SK-N-SH (cell line): ENCODE results near the gene CD300H. TPM values are rescaled to one million over a fixed set of nuclear protein-coding genes. Genes with fewer than 3 reads are reported as not detected.

ENCODE experiments used
- CTCF ChIA-PET: fragments of 300-600, 350-600 bp; formaldehyde crosslinking; extraction: SDS; loops from one replicate; lab custom pipeline; 2021; lab: Yijun Ruan, JAX
- POLR2A ChIA-PET: fragments of 350-600 bp; sonication (Branson Sonifier 250); formaldehyde crosslinking; extraction: SDS; loops from one replicate; lab custom pipeline; 2020; ENCODE audit warnings: antibody characterized with exemption, inconsistent platforms; lab: Yijun Ruan, JAX
- DNase-seq: peaks from one replicate; pipeline ENCODE4 v3.0.0; 2012
- H2AFZ ChIP-seq: fragments of 200-600 bp; sonication (generic); 2 replicates; pipeline ENCODE4 v1.8.1; 2016; ENCODE audit warnings: antibody characterized with exemption, mild to moderate bottlenecking, low read depth
- H3F3A ChIP-seq: fragments of 200-600 bp; sonication (generic); replicated peaks from 2 replicates; pipeline ENCODE3; 2016; ENCODE audit warnings: antibody characterized with exemption, mild to moderate bottlenecking; ENCODE audit not compliant: insufficient read depth
- H3K27ac ChIP-seq, 2 experiments: fragments of 200-500 bp in 1 of 2; fragments of 200-600 bp in 1 of 2; sonication (Bioruptor generic) in 1 of 2; sonication (generic), shearing (Covaris generic) in 1 of 2; 2 replicates each; pipeline versions ENCODE4 v1.5.1 to v1.6.1; 2014 to 2016; ENCODE audit warnings: low read depth in 2 of 2, inconsistent platforms in 1 of 2, low read length in 1 of 2, mild to moderate bottlenecking in 1 of 2, mixed read lengths in 1 of 2
- H3K27me3 ChIP-seq: fragments of 200-600 bp; sonication (generic), shearing (Covaris generic); 2 replicates; pipeline ENCODE4 v1.6.1; 2016; ENCODE audit warnings: mixed run types; ENCODE audit not compliant: insufficient read depth
- H3K36me3 ChIP-seq, 2 experiments: fragments of 200-500 bp in 1 of 2; fragments of 200-600 bp in 1 of 2; sonication (Bioruptor generic) in 1 of 2; sonication (generic) in 1 of 2; replicated peaks in 1 of 2; 2 replicates each; pipeline versions ENCODE3 to v1.5.1; 2014 to 2016; ENCODE audit warnings: low read length in 1 of 2, mild to moderate bottlenecking in 1 of 2; ENCODE audit not compliant: insufficient read depth in 2 of 2, control insufficient read depth in 1 of 2
- H3K4me1 ChIP-seq, 2 experiments: fragments of 200-500 bp in 1 of 2; fragments of 200-600 bp in 1 of 2; sonication (Bioruptor generic) in 1 of 2; sonication (generic), shearing (Covaris generic) in 1 of 2; 2 replicates each; pipeline versions ENCODE4 v1.5.1 to v1.6.1; 2014 to 2016; ENCODE audit warnings: low read depth in 1 of 2, low read length in 1 of 2, mixed run types in 1 of 2; ENCODE audit not compliant: insufficient read depth in 2 of 2, control insufficient read depth in 1 of 2
- H3K4me2 ChIP-seq: fragments of 200-600 bp; sonication (generic), shearing (Covaris generic); 2 replicates; pipeline ENCODE4 v1.6.1; 2017; ENCODE audit warnings: mixed run types
- H3K4me3 ChIP-seq, 2 experiments: fragments of 200-500 bp in 1 of 2; fragments of 200-600 bp in 1 of 2; sonication (Bioruptor generic) in 1 of 2; sonication (generic), shearing (Covaris generic) in 1 of 2; 2 replicates each; pipeline versions ENCODE4 v1.5.1 to v1.8.1; 2014 to 2016; ENCODE audit warnings: low read depth in 2 of 2, inconsistent platforms in 1 of 2, low read length in 1 of 2, mild to moderate bottlenecking in 1 of 2, mixed read lengths in 1 of 2, moderate library complexity in 1 of 2
- H3K79me2 ChIP-seq: fragments of 200-600 bp; sonication (generic); 2 replicates; pipeline ENCODE4 v1.8.1; 2017; ENCODE audit warnings: mild to moderate bottlenecking; ENCODE audit not compliant: insufficient read depth
- H3K9ac ChIP-seq: fragments of 200-600 bp; sonication (generic); 2 replicates; pipeline ENCODE4 v1.6.1; 2017; ENCODE audit warnings: mixed run types
- H3K9me2 ChIP-seq: fragments of 200-600 bp; sonication (generic); 2 replicates; pipeline ENCODE4 v1.6.1; 2017; ENCODE audit warnings: mixed run types
- H3K9me3 ChIP-seq: fragments of 200-600 bp; sonication (generic); 2 replicates; pipeline ENCODE4 v1.6.1; 2017; ENCODE audit warnings: mixed run types, mild to moderate bottlenecking, moderate library complexity
- H4K20me1 ChIP-seq: fragments of 200-600 bp; sonication (generic); 2 replicates; pipeline ENCODE4 v1.6.1; 2017; ENCODE audit warnings: mild to moderate bottlenecking, mixed run types; ENCODE audit not compliant: insufficient read depth
- ELF1 ChIP-seq: IDR thresholded peaks from 2 replicates; pipeline ENCODE4 v1.4.0; 2012
- EP300 ChIP-seq, 2 experiments: IDR thresholded peaks; 2 replicates each; pipeline versions ENCODE4 v1.4.0 to v1.6.1; 2012; ENCODE audit warnings: borderline replicate concordance in 1 of 2, low read depth in 1 of 2, low read length in 1 of 2
- EZH2phosphoT487 ChIP-seq: fragments of 200-600 bp; sonication (generic); IDR thresholded peaks from 2 replicates; pipeline ENCODE4 v1.6.1; 2017; ENCODE audit warnings: low read depth, mixed run types, mild to moderate bottlenecking, antibody characterized with exemption, moderate library complexity, borderline replicate concordance
- MXI1 ChIP-seq: IDR thresholded peaks from 2 replicates; pipeline ENCODE4 v1.6.1; 2012; ENCODE audit warnings: mild to moderate bottlenecking, low read depth, low read length, improper control_type of control experiment
- NFIC ChIP-seq: IDR thresholded peaks from 2 replicates; pipeline ENCODE4 v1.4.0; 2012; ENCODE audit warnings: borderline replicate concordance
- NRF1 ChIP-seq: IDR thresholded peaks from 2 replicates; pipeline ENCODE4 v1.6.1; 2012; ENCODE audit warnings: low read depth, mild to moderate bottlenecking, low read length
- POLR2AphosphoS5 ChIP-seq: IDR thresholded peaks from 2 replicates; pipeline ENCODE4 v1.6.1; 2012; ENCODE audit warnings: low read depth, low read length
- RAD21 ChIP-seq: IDR thresholded peaks from 2 replicates; pipeline ENCODE4 v1.6.1; 2012; ENCODE audit warnings: mild to moderate bottlenecking, low read length
- SMC3 ChIP-seq: IDR thresholded peaks from 2 replicates; pipeline ENCODE4 v1.6.1; 2012; ENCODE audit warnings: low read depth, low read length, improper control_type of control experiment
- TCF12 ChIP-seq: IDR thresholded peaks from 2 replicates; pipeline ENCODE4 v1.4.0; 2012
- YY1 ChIP-seq: IDR thresholded peaks from 2 replicates; pipeline ENCODE4 v1.4.0; 2012; ENCODE audit warnings: low read depth, mild to moderate bottlenecking
- WGBS: methylation state at CpG from one replicate; pipeline ENCODE4 v1.1.6; 2017; ENCODE audit warnings: low lambda C conversion rate; 5-methylcytosine and 5-hydroxymethylcytosine counted together
- polyA plus RNA-seq, 3 experiments: library from polyadenylated mRNA; depleted of rRNA; stranded (reverse); fragments of >200 nt; gene quantifications; 2 replicates each; pipeline ENCODE4 v1.2.3, GENCODE V29; 2012
- TF ChIP-seq, protein P1 (sequence below): fragments of 200-600 bp; sonication (generic); IDR thresholded peaks from 2 replicates; pipeline ENCODE4 v1.6.1; 2017; ENCODE audit warnings: antibody characterized with exemption, mild to moderate bottlenecking, moderate library complexity
- TF ChIP-seq, protein P2 (sequence below): IDR thresholded peaks from 2 replicates; pipeline ENCODE4 v1.6.1; 2012; ENCODE audit warnings: mild to moderate bottlenecking, low read depth, low read length, moderate library complexity

CD300H gene
- polyA plus RNA-seq, 1 of the 3 experiments (the other 2 are of a cell fraction) = not detected

DNA sequence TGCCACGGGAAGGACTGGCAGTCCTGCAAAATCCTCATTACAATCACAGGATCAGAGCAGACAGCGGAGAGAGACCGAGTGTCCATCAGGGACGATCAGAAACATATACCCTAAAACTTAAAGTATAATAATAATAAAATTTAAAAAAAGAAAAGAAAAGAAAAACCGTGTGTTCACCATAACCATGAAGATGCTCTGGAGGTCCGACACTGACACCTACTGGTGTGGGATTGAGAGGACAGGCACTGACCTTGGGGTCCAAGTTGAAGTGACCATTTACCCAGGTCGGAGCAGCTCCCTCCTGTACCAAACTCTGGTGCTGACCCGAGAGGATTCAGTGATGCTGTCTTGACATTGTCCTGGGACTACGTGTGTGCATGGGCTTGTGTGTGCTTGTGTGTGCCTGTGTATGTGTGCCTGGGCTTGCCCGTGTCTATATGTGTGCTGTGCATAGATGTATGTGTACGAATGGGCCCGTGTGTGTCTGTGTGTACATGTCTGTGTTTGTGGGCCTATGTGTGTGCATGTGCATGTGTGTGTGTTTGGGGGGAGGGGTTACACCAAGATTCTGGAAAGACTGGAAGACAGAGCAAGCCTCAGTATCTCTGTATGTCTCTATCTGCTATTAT lies 34.7 kb upstream of the CD300H start:
- H3K79me2 ChIP-seq = no peaks in the 10 kb centered on the region
- TF ChIP-seq NRF1 (no peak), YY1 (no peak), MXI1 (no peak), ELF1 (no peak), EP300 (IDR thresholded peaks at IDR 0.05; ENCODE audit: borderline replicate concordance in 1 of 2, low read depth in 1 of 2, low read length in 1 of 2) (no peak), EZH2phosphoT487 (no peak), TCF12 (no peak), SMC3 (0 out of 2 replicates have a peak, but pooled peaks have one; percentile 8), POLR2AphosphoS5 (no peak), RAD21 (peak; percentile 68), NFIC (no peak)
- TF ChIP-seq, protein P1, sequence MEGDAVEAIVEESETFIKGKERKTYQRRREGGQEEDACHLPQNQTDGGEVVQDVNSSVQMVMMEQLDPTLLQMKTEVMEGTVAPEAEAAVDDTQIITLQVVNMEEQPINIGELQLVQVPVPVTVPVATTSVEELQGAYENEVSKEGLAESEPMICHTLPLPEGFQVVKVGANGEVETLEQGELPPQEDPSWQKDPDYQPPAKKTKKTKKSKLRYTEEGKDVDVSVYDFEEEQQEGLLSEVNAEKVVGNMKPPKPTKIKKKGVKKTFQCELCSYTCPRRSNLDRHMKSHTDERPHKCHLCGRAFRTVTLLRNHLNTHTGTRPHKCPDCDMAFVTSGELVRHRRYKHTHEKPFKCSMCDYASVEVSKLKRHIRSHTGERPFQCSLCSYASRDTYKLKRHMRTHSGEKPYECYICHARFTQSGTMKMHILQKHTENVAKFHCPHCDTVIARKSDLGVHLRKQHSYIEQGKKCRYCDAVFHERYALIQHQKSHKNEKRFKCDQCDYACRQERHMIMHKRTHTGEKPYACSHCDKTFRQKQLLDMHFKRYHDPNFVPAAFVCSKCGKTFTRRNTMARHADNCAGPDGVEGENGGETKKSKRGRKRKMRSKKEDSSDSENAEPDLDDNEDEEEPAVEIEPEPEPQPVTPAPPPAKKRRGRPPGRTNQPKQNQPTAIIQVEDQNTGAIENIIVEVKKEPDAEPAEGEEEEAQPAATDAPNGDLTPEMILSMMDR = peak; percentile 40
- TF ChIP-seq, protein P2, sequence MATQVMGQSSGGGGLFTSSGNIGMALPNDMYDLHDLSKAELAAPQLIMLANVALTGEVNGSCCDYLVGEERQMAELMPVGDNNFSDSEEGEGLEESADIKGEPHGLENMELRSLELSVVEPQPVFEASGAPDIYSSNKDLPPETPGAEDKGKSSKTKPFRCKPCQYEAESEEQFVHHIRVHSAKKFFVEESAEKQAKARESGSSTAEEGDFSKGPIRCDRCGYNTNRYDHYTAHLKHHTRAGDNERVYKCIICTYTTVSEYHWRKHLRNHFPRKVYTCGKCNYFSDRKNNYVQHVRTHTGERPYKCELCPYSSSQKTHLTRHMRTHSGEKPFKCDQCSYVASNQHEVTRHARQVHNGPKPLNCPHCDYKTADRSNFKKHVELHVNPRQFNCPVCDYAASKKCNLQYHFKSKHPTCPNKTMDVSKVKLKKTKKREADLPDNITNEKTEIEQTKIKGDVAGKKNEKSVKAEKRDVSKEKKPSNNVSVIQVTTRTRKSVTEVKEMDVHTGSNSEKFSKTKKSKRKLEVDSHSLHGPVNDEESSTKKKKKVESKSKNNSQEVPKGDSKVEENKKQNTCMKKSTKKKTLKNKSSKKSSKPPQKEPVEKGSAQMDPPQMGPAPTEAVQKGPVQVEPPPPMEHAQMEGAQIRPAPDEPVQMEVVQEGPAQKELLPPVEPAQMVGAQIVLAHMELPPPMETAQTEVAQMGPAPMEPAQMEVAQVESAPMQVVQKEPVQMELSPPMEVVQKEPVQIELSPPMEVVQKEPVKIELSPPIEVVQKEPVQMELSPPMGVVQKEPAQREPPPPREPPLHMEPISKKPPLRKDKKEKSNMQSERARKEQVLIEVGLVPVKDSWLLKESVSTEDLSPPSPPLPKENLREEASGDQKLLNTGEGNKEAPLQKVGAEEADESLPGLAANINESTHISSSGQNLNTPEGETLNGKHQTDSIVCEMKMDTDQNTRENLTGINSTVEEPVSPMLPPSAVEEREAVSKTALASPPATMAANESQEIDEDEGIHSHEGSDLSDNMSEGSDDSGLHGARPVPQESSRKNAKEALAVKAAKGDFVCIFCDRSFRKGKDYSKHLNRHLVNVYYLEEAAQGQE = no peak
- no peaks in the 10 kb centered on the region for H3K9me2 ChIP-seq
- POLR2A ChIA-PET = no interaction called here
- H3K36me3 ChIP-seq = no peaks in the 10 kb centered on the region
- H2AFZ ChIP-seq = no peak overlapping the region
- CTCF ChIA-PET = interaction anchor here (0.6 to 4.7 kb wide), 27 partner anchors 9 to 239 kb away, joined by 3 to 31 read pairs (median 6); partner anchors contain the start of genes CD300H, CD300LD, GPR142 and RAB37
- no peak overlapping the region for H3K9ac ChIP-seq
- no peak overlapping the region for H3K4me2 ChIP-seq
- no peak overlapping the region for H3K27ac ChIP-seq
- peak; percentile 68 for DNase-seq
- WGBS = 29% methylated on average over 12 of the region's 12 CpGs
- peaks cover 0 to 7% of the 10 kb centered on the region in 2 experiments; a peak in 1 of 4 replicates for H3K4me1 ChIP-seq
- no peaks in the 10 kb centered on the region for H3F3A ChIP-seq
- no peaks in the 10 kb centered on the region for H4K20me1 ChIP-seq
- H3K4me3 ChIP-seq = peak overlapping the region in 1 of 2 experiments; percentile 35; a peak in 1 of 4 replicates
- H3K27me3 ChIP-seq = no peaks in the 10 kb centered on the region
- no peaks in the 10 kb centered on the region for H3K9me3 ChIP-seq
